AML-193 (cell line): ENCODE results near the gene SLC26A4.

ENCODE experiments used
- DNase-seq, 2 experiments: peaks; one replicate each; lab custom pipeline; 2025; lab: John Stamatoyannopoulos, UW

SLC26A4 gene

GRCh38 chr7:107746006-107746405 is 85.4 kb downstream of the SLC26A4 start:
- no peak for DNase-seq

DNA sequence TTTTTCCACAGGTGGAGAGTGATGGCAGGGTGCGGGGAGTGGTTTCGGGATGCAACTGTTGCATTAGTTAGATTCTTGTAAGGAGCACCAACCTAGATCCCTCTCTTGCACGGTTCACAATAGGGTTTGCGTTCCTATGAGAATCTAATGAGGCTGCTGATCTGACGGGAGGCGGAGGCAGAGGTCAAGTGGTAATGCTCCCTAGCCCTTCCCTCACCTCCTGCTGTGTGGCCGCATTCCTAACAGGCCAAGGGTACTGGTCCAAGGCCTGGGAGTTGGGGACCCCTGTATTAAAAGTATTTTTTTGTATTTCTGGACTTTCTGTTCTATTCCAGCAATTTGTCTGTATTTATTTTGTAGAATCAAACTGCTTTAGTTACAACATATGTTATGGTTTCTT is 90.5 kb downstream of the SLC26A4 start:
- no peak for DNase-seq

GRCh38 chr7:107754642-107755041 is 94.0 kb downstream of the SLC26A4 start:
- DNase-seq = no peak

DNA sequence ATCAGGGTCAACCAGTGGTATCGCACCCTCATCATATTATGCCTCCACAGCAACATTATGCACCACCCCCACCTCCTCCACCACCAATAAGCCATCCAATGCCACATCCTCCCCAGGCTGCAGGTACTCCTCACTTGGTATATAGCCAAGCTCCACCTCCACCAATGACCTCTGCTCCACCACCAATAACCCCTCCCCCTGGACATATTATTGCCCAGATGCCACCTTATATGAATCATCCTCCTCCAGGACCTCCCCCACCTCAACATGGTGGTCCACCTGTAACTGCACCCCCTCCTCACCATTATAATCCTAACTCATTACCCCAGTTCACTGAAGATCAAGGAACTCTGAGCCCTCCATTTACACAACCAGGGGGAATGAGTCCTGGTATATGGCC is 98.0 kb downstream of the SLC26A4 start:
- no peak for DNase-seq

- DNase-seq = no peak
Measured at GRCh38 chr7:107767391-107767790, 106.8 kb downstream of the SLC26A4 start.
